Mesodermal cell (in vitro differentiated cells): ENCODE results near the gene HSD17B12.

ENCODE experiments used
- H3K27ac ChIP-seq: 2 replicates; pipeline ENCODE4 v1.7.0; 2013; ENCODE audit warnings: mild to moderate bottlenecking, low read depth, low read length, moderate library complexity; ENCODE audit not compliant: severe bottlenecking
- H3K36me3 ChIP-seq: 2 replicates; pipeline ENCODE4 v1.7.1; 2013; ENCODE audit warnings: mild to moderate bottlenecking, low read length, moderate library complexity; ENCODE audit not compliant: control insufficient read depth, insufficient read depth
- H3K4me1 ChIP-seq: one replicate; pipeline ENCODE4 v1.7.1; 2013; ENCODE audit warnings: mild to moderate bottlenecking, low read length; ENCODE audit not compliant: insufficient read depth, control insufficient read depth, poor library complexity, severe bottlenecking
- H3K4me3 ChIP-seq: 2 replicates; pipeline ENCODE4 v1.7.0; 2013; ENCODE audit warnings: low read length, control low read depth, mild to moderate bottlenecking; ENCODE audit not compliant: insufficient read depth, poor library complexity, severe bottlenecking; ENCODE audit errors: extremely low read depth
- H3K9me3 ChIP-seq: 2 replicates; pipeline ENCODE4 v1.7.1; 2013; ENCODE audit warnings: mild to moderate bottlenecking, low read length, moderate library complexity; ENCODE audit not compliant: control insufficient read depth
- WGBS, 2 experiments: methylation state at CpG; one replicate each; pipeline ENCODE4 v1.1.5; 2013; ENCODE audit warnings: missing lambda C conversion rate in 2 of 2; ENCODE audit not compliant: insufficient coverage in 2 of 2; 5-methylcytosine and 5-hydroxymethylcytosine counted together

The HSD17B12 gene

GRCh38 chr11:43825217-43825816 lies 144.8 kb downstream of the HSD17B12 start:
- WGBS, 2 experiments, result 50 to 89% methylated on average over 1 to 2 of the region's 5 CpGs
- H3K4me3 ChIP-seq, result no peak overlapping the region
- H3K9me3 ChIP-seq, result no peaks in the 10 kb centered on the region
- peaks cover 11% of the 10 kb centered on the region for H3K4me1 ChIP-seq
- no peak overlapping the region for H3K27ac ChIP-seq
- H3K36me3 ChIP-seq, result peaks cover 34% of the 10 kb centered on the region

DNA sequence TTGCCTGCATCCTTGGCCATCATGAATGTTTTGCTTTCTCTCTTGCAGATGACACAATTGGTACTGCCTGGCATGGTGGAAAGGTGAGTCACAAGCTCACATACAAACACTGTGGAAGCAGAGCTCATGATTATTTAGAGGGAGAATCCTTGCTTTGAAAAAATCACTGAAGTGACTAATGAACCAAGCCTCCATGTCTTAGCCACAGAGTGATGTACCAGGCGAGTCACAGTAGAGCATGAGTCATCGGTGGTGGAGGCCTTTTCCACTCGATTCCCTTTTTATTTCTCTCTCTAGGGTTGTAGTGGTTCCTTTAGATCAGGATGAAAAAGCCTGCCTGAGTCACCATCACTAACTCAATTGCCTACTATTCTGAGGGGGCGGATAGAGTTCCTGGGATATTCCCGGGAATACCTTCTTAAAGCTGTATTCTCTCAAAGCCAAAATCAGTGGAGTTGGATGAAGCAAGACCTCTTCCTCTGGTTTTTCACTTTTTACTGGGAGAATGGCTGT lies 150.4 kb downstream of the HSD17B12 start:
- H3K4me3 ChIP-seq, result no peak overlapping the region
- WGBS, 2 experiments, result 50% methylated on average over 1 of the region's 5 CpGs; no CpG with 5 or more reads in 1 of the 2 experiments
- peaks cover 22% of the 10 kb centered on the region for H3K36me3 ChIP-seq
- H3K4me1 ChIP-seq, result peaks cover 34% of the 10 kb centered on the region
- H3K27ac ChIP-seq, result peak overlapping the region; percentile 93
- H3K9me3 ChIP-seq, result no peaks in the 10 kb centered on the region

GRCh38 chr11:43832536-43832935 lies 152.0 kb downstream of the HSD17B12 start:
- WGBS, 2 experiments, result 89 to 100% methylated on average over 2 to 3 of the region's 4 CpGs
- no peaks in the 10 kb centered on the region for H3K9me3 ChIP-seq
- H3K27ac ChIP-seq, result no peak overlapping the region
- H3K4me3 ChIP-seq, result no peak overlapping the region
- H3K36me3 ChIP-seq, result peaks cover 25% of the 10 kb centered on the region
- peaks cover 34% of the 10 kb centered on the region for H3K4me1 ChIP-seq

DNA sequence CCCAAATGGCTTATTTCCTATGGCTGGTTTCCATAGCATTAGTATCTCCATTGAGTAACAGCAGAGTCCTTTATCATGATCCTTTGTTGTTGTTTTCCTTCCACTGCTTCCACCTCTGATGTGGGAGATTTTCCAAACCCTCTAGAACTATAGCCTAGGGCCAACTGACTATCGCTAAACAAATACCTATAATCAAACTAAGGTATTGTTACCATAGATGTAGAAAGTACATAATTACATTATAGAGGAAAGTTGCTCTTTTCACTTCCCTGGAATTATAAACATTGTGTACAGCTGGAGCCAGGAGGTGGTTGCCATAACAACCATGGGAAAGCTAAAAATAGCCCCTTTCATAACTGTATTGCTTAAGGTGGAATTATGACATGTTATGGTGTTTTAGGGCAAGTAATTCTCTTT lies 153.1 kb downstream of the HSD17B12 start:
- Histone ChIP-seq H3K36me3 (peaks cover 35% of the 10 kb centered on the region), H3K9me3 (no peaks in the 10 kb centered on the region), H3K4me3 (no peak overlapping the region), H3K27ac (peak overlapping the region; percentile 68), H3K4me1 (peaks cover 34% of the 10 kb centered on the region)
- WGBS, 2 experiments, result no CpG with 5 or more reads among the region's 1 CpG

DNA sequence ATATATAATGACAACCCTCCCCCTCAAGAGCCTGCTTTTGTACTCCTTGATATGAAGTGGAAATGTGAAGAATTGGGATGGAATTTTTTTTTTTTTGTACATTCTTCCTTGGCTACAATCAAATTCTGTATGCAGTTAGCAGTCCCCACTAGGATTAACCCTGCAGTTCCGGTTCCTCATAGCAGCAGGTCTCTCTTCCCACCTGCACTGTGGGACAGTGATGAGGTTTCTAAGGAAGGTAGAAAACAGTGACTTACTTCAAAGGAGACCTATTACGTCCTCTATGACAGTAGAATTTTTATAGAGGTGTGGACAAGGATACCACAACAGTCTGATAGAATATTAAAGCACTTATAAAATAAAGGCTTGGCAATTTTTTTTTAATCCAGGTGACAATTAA lies 153.7 kb downstream of the HSD17B12 start:
- Histone ChIP-seq H3K9me3 (no peaks in the 10 kb centered on the region), H3K4me1 (peaks cover 32% of the 10 kb centered on the region), H3K36me3 (peaks cover 42% of the 10 kb centered on the region), H3K4me3 (no peak overlapping the region), H3K27ac (no peak overlapping the region)
- no CpG with 5 or more reads among the region's 2 CpGs for WGBS, 2 experiments

GRCh38 chr11:43835104-43835503 lies 154.6 kb downstream of the HSD17B12 start:
- no peak overlapping the region for H3K27ac ChIP-seq
- 86 to 92% methylated on average over 4 of the region's 7 CpGs for WGBS, 2 experiments
- H3K4me3 ChIP-seq, result no peak overlapping the region
- no peaks in the 10 kb centered on the region for H3K9me3 ChIP-seq
- peaks cover 24% of the 10 kb centered on the region for H3K4me1 ChIP-seq
- H3K36me3 ChIP-seq, result peaks cover 50% of the 10 kb centered on the region

DNA sequence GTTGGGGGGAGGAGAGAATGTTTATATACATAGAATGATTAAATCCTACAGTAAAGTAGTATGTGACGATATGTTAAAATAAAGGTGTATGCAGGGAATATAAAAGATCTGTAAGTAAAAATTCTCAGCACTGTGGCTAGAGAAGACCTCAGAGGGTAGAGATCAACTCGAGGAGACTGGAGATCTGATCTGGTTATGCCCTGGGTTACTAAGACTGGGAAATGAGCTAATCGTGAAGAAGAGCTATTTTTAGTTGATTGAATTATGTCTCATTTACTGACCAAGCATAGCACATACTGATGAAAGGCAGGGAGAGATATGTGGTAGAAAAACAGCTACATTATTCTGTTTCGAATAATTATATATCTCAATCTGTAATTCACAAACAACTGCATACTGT lies 157.3 kb downstream of the HSD17B12 start:
- Histone ChIP-seq H3K9me3 (no peaks in the 10 kb centered on the region), H3K27ac (no peak overlapping the region), H3K4me1 (peaks cover 11% of the 10 kb centered on the region), H3K4me3 (no peak overlapping the region), H3K36me3 (peaks cover 54% of the 10 kb centered on the region)
- 92 to 100% methylated on average over 2 to 3 of the region's 4 CpGs for WGBS, 2 experiments

GRCh38 chr11:43842021-43842420 lies 161.5 kb downstream of the HSD17B12 start:
- H3K4me3 ChIP-seq, result no peak overlapping the region
- H3K4me1 ChIP-seq, result no peaks in the 10 kb centered on the region
- H3K9me3 ChIP-seq, result no peaks in the 10 kb centered on the region
- H3K36me3 ChIP-seq, result peaks cover 65% of the 10 kb centered on the region
- 83 to 100% methylated on average over 1 of the region's 1 CpG for WGBS, 2 experiments
- H3K27ac ChIP-seq, result no peak overlapping the region

DNA sequence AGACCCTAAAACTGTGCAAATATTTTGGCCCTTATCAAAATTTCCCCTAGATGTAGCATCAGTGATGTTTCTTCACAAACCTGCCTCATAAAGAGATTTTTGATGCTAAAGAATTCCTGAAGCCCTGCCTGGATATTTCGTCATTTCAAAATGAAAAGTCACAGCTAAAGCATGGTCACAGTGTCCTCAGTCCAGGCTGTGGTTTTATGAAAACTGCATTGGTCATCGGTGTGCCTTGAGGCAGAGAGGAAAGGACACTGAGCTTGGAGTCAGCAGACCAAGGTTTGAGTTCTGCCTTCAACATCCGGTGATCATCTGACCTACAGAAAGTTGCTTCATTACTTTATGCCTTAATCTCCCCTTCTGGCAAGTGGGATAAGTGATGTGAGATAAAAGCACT lies 165.3 kb downstream of the HSD17B12 start:
- Histone ChIP-seq H3K9me3 (no peaks in the 10 kb centered on the region), H3K4me1 (no peaks in the 10 kb centered on the region), H3K4me3 (no peak overlapping the region), H3K36me3 (peaks cover 42% of the 10 kb centered on the region), H3K27ac (no peak overlapping the region)
- WGBS, 2 experiments, result 92 to 100% methylated on average over 2 of the region's 3 CpGs

DNA sequence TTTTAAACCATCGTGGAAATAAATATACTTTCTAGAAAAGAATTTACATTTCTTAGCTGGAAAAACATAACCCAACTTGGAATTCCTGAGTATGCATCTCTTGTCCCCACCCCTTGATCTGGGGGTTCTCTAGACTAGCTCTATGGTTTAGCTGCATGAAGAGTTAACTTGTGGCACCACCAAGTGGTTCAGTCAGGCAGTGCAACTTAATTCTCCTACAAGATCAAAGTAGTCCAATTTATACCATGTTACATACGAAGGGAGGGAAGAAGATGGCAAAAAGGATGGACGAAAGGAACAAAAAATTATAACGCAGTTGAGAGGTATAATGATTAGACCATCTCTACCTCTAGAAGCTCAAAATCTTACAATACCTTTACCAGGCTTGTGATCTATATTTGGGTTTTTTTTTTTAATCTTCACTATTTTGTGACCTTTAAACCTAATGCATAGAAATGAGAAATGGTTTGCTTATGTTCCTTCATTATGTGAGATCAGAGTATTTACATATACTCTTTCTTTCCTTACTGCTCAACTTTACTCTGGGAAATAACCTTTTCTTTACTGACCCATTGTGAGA lies 171.6 kb downstream of the HSD17B12 start:
- Histone ChIP-seq H3K4me3 (no peak overlapping the region), H3K9me3 (no peaks in the 10 kb centered on the region), H3K36me3 (peaks cover 44% of the 10 kb centered on the region), H3K27ac (no peak overlapping the region), H3K4me1 (no peaks in the 10 kb centered on the region)
- WGBS, 2 experiments, result no CpG with 5 or more reads among the region's 4 CpGs

GRCh38 chr11:43853781-43854180 lies 173.2 kb downstream of the HSD17B12 start:
- H3K9me3 ChIP-seq, result no peaks in the 10 kb centered on the region
- H3K36me3 ChIP-seq, result peaks cover 42% of the 10 kb centered on the region
- H3K4me1 ChIP-seq, result no peaks in the 10 kb centered on the region
- H3K4me3 ChIP-seq, result no peak overlapping the region
- no peak overlapping the region for H3K27ac ChIP-seq
